HCT116 (cell line): ENCODE results near the gene RGP1. TPM values are rescaled to one million over a fixed set of nuclear protein-coding genes. Genes with fewer than 3 reads are reported as not detected.

Source experiments
- ATAC-seq: fragments of 200-7000 bp; cut with Tn5 transposase; 2 replicates; pipeline ENCODE4 v1.9.1; 2020; ENCODE audit warnings: mild to moderate bottlenecking, moderate library complexity
- BruUV-seq: library from RNA; stranded (reverse); fragments of 400-500 nt; replicated peaks from 2 replicates; lab custom pipeline; 2021; lab: Mats Ljungman, UMichigan
- CTCF ChIA-PET: fragments of 300-600 bp; sonication (Branson Sonifier 250); formaldehyde crosslinking; loops from one replicate; lab custom pipeline; 2021; ENCODE audit warnings: antibody characterized with exemption; lab: Charles Lee
- POLR2A ChIA-PET: fragments of 300-600, 350-600 bp; sonication (Branson Sonifier 250); formaldehyde crosslinking; loops from one replicate; lab custom pipeline; 2021; ENCODE audit warnings: antibody characterized with exemption; lab: Charles Lee
- RAD21 ChIA-PET, 2 experiments: fragments of 300-600 bp; sonication (Branson Sonifier 250); formaldehyde crosslinking; loops; one replicate each; lab custom pipeline; 2023; ENCODE audit warnings: low total read pairs in 2 of 2; ENCODE audit not compliant: uncharacterized antibody in 2 of 2, unreplicated experiment in 2 of 2, low non-redundant PET in 1 of 2; lab: Charles Lee
- DNase-seq: peaks from one replicate; pipeline ENCODE4 v3.0.0-alpha.2; 2010; ENCODE audit warnings: low read depth, low spot score
- H2AFZ ChIP-seq: fragments of 200-600 bp; shearing (Covaris generic), sonication (generic); 2 replicates; pipeline ENCODE4 v1.6.1; 2017; ENCODE audit warnings: low read depth, mixed run types, mixed read lengths, antibody characterized with exemption, low read length; ENCODE audit not compliant: poor library complexity, severe bottlenecking
- H3K27ac ChIP-seq: 2 replicates; pipeline ENCODE4 v1.5.1; 2012; ENCODE audit warnings: low read depth, low read length
- H3K27me3 ChIP-seq: fragments of 200-600 bp; sonication (generic); 2 replicates; pipeline ENCODE4 v1.6.1; 2016; ENCODE audit warnings: mixed run types, low read length, mixed read lengths; ENCODE audit not compliant: insufficient read depth
- H3K36me3 ChIP-seq, 2 experiments: fragments of 200-500 bp in 1 of 2; fragments of 200-600 bp in 1 of 2; sonication (Bioruptor generic) in 1 of 2; sonication (generic) in 1 of 2; 2 replicates each; pipeline versions ENCODE4 v1.5.1 to v1.6.1; 2014 to 2016; ENCODE audit warnings: low read length in 2 of 2, inconsistent platforms in 1 of 2, mixed read lengths in 1 of 2, mixed run types in 1 of 2; ENCODE audit not compliant: insufficient read depth in 2 of 2, control insufficient read depth in 1 of 2
- H3K4me1 ChIP-seq, 2 experiments: fragments of 200-600 bp in 1 of 2; sonication (generic) in 1 of 2; 2 replicates each; pipeline versions ENCODE4 v1.5.1 to v1.6.1; 2012 to 2017; ENCODE audit warnings: low read length in 2 of 2, inconsistent platforms in 1 of 2, mild to moderate bottlenecking in 1 of 2, mixed read lengths in 1 of 2, mixed run types in 1 of 2, moderate library complexity in 1 of 2; ENCODE audit not compliant: insufficient read depth in 2 of 2, control insufficient read depth in 1 of 2
- H3K4me2 ChIP-seq: fragments of 200-600 bp; sonication (generic); 2 replicates; pipeline ENCODE4 v1.6.1; 2017; ENCODE audit warnings: mixed run types, low read length, mixed read lengths
- H3K4me3 ChIP-seq, 2 experiments: fragments of 200-600 bp in 1 of 2; sonication (generic) in 1 of 2; replicated peaks in 1 of 2; 2 replicates each; pipeline ENCODE4 v1.5.1; 2011 to 2016; ENCODE audit warnings: low read length in 2 of 2, control low read depth in 1 of 2, low read depth in 1 of 2, mild to moderate bottlenecking in 1 of 2, mixed read lengths in 1 of 2, mixed run types in 1 of 2
- H3K79me2 ChIP-seq: fragments of 200-600 bp; sonication (generic); 2 replicates; pipeline ENCODE4 v1.6.1; 2017; ENCODE audit warnings: mild to moderate bottlenecking, mixed run types, low read length, moderate library complexity, mixed read lengths; ENCODE audit not compliant: insufficient read depth
- H3K9ac ChIP-seq: fragments of 200-600 bp; sonication (generic); 2 replicates; pipeline ENCODE4 v1.6.1; 2016; ENCODE audit warnings: low read length, mixed read lengths
- H3K9me2 ChIP-seq: fragments of 200-600 bp; sonication (generic), shearing (Covaris generic); 2 replicates; pipeline ENCODE4 v1.6.1; 2017; ENCODE audit warnings: mixed run types, mild to moderate bottlenecking, moderate library complexity; ENCODE audit not compliant: insufficient read depth
- H3K9me3 ChIP-seq, 2 experiments: fragments of 200-500 bp in 1 of 2; fragments of 200-600 bp in 1 of 2; sonication (Bioruptor generic) in 1 of 2; sonication (generic) in 1 of 2; 2 replicates each; pipeline ENCODE4 v1.6.1; 2014 to 2017; ENCODE audit warnings: low read length in 2 of 2, mixed read lengths in 2 of 2, inconsistent platforms in 1 of 2, low read depth in 1 of 2, mild to moderate bottlenecking in 1 of 2, mixed run types in 1 of 2, moderate library complexity in 1 of 2; ENCODE audit not compliant: control insufficient read depth in 1 of 2, insufficient read depth in 1 of 2
- H4K20me1 ChIP-seq: fragments of 200-600 bp; sonication (generic), shearing (Covaris generic); 2 replicates; pipeline ENCODE4 v1.6.1; 2017; ENCODE audit warnings: mixed run types, mild to moderate bottlenecking, moderate library complexity; ENCODE audit not compliant: insufficient read depth
- CBX3 ChIP-seq: IDR thresholded peaks from 2 replicates; pipeline ENCODE4 v1.6.1; 2012; ENCODE audit warnings: low read depth
- EGR1 ChIP-seq: IDR thresholded peaks from 2 replicates; pipeline ENCODE4 v1.6.1; 2012; ENCODE audit warnings: low read depth
- ELF1 ChIP-seq: IDR thresholded peaks from 2 replicates; pipeline ENCODE4 v1.6.1; 2012; ENCODE audit warnings: low read depth, borderline replicate concordance
- EZH2 ChIP-seq: fragments of 200-600 bp; sonication (generic); IDR thresholded peaks from 2 replicates; pipeline ENCODE4 v1.6.1; 2017; ENCODE audit warnings: antibody characterized with exemption, mixed run types
- FOSL1 ChIP-seq: IDR thresholded peaks from 2 replicates; pipeline ENCODE4 v1.6.1; 2012; ENCODE audit warnings: low read depth
- JUND ChIP-seq: IDR thresholded peaks from 2 replicates; pipeline ENCODE4 v1.6.1; 2012
- MAX ChIP-seq: IDR thresholded peaks from 2 replicates; pipeline ENCODE4 v1.6.1; 2012
- POLR2A ChIP-seq: IDR thresholded peaks from 2 replicates; pipeline ENCODE4 v1.7.0; 2011; ENCODE audit warnings: borderline replicate concordance; ENCODE audit not compliant: insufficient read depth, insufficient read length; ENCODE audit errors: extremely low read depth
- POLR2AphosphoS5 ChIP-seq: IDR thresholded peaks from 2 replicates; pipeline ENCODE4 v1.6.1; 2011; ENCODE audit warnings: mild to moderate bottlenecking, low read depth, low read length, moderate library complexity
- RAD21 ChIP-seq: IDR thresholded peaks from 2 replicates; pipeline ENCODE4 v1.6.1; 2012; ENCODE audit warnings: low read depth, mild to moderate bottlenecking
- SIN3A ChIP-seq: IDR thresholded peaks from 2 replicates; pipeline ENCODE4 v1.6.1; 2012; ENCODE audit warnings: low read depth
- SP1 ChIP-seq: IDR thresholded peaks from 2 replicates; pipeline ENCODE4 v1.6.1; 2012; ENCODE audit warnings: low read depth
- TCF7L2 ChIP-seq: IDR thresholded peaks from 2 replicates; pipeline ENCODE4 v1.7.0; 2011; ENCODE audit warnings: borderline replicate concordance, inconsistent platforms; ENCODE audit not compliant: insufficient read depth, insufficient read length; ENCODE audit errors: extremely low read depth
- YY1 ChIP-seq: IDR thresholded peaks from 2 replicates; pipeline ENCODE4 v1.6.1; 2011; ENCODE audit warnings: low read length, low read depth, moderate library complexity, mild to moderate bottlenecking; ENCODE audit not compliant: insufficient replicate concordance; ENCODE audit errors: extremely low read depth
- ZBTB33 ChIP-seq: IDR thresholded peaks from 2 replicates; pipeline ENCODE4 v1.6.1; 2011; ENCODE audit warnings: mild to moderate bottlenecking, low read length, moderate library complexity; ENCODE audit not compliant: insufficient replicate concordance; ENCODE audit errors: extremely low read depth
- intact Hi-C: fragments of 100-400 bp; cut with micrococcal nuclease; formaldehyde crosslinking; loops from 2 replicates; pipeline ENCODE4 v1.10.0; 2022
- total RNA-seq: library from RNA; stranded (reverse); gene quantifications from one replicate; pipeline ENCODE4 v1.2.1, GENCODE V29; 2021; ENCODE audit not compliant: unreplicated experiment

The RGP1 gene
- total RNA-seq, 1 experiment from 2014 or later = 32.6 TPM

- H3K9me2 ChIP-seq = no peaks in the 10 kb centered on the region
- H3K4me3 ChIP-seq = no peak within 1 kb of the TSS
- H2AFZ ChIP-seq = no peak within 1 kb of the TSS
- ChIA-PET RAD21 (no interaction called here), POLR2A (interaction anchor here (1.2 kb wide), 1 partner anchor 22 kb away, joined by 4 read pairs; the partner anchor contains the start of genes CREB3 and TLN1), CTCF (no interaction called here)
- TF ChIP-seq SIN3A (no peak), POLR2A (no peak), CBX3 (no peak), YY1 (no peak), FOSL1 (no peak), JUND (no peak), RAD21 (no peak), EZH2 (no peak), TCF7L2 (no peak)
- ATAC-seq = no peak
- intact Hi-C loops = no loop called here
- H3K79me2 ChIP-seq = peaks cover 32% of the 10 kb centered on the region
- H3K9me3 ChIP-seq = no peaks in the 10 kb centered on the region
- no peak within 1 kb of the TSS for H3K27ac ChIP-seq
- H3K4me1 ChIP-seq = peaks cover 13 to 28% of the 10 kb centered on the region in 2 experiments
- no peak within 1 kb of the TSS for H3K4me2 ChIP-seq
- no peaks in the 10 kb centered on the region for H3K27me3 ChIP-seq
- no peaks in the 10 kb centered on the region for H4K20me1 ChIP-seq
- H3K36me3 ChIP-seq = peaks cover 18 to 24% of the 10 kb centered on the region in 2 experiments; a peak in 3 of 4 replicates
- DNase-seq = no peak
- H3K9ac ChIP-seq = no peak within 1 kb of the TSS
- no TSS peak for BruUV-seq
Measured at GRCh38 chr9:35754264-35754663, 5.2 kb downstream of the RGP1 start, which contains the start of gene MSMP. Gene MSMP, minus strand, starts transcription at chr9:35754276. Its CDS starts 147 bp downstream, at chr9:35754129.

GRCh38 chr9:35755071-35755470 is 6.0 kb downstream of the RGP1 start:
- H3K9ac ChIP-seq = no peak overlapping the region
- ATAC-seq = no peak
- RAD21 ChIA-PET = no interaction called here
- no peaks in the 10 kb centered on the region for H4K20me1 ChIP-seq
- no peaks in the 10 kb centered on the region for H3K9me3 ChIP-seq
- BruUV-seq = no TSS peak
- intact Hi-C loops = no loop called here
- TF ChIP-seq TCF7L2 (no peak), CBX3 (no peak), SP1 (no peak), SIN3A (no peak), ELF1 (no peak), POLR2AphosphoS5 (no peak), MAX (no peak), EGR1 (no peak), ZBTB33 (no peak)
- peaks cover 11 to 24% of the 10 kb centered on the region in 2 experiments for H3K4me1 ChIP-seq
- H3K9me2 ChIP-seq = no peaks in the 10 kb centered on the region
- H3K4me2 ChIP-seq = no peak overlapping the region
- no peak overlapping the region for H2AFZ ChIP-seq
- POLR2A ChIA-PET = no interaction called here
- no peak overlapping the region for H3K27ac ChIP-seq
- peaks cover 18 to 24% of the 10 kb centered on the region in 2 experiments; a peak in 3 of 4 replicates for H3K36me3 ChIP-seq
- DNase-seq = no peak
- H3K79me2 ChIP-seq = peaks cover 32% of the 10 kb centered on the region
- CTCF ChIA-PET = no interaction called here
- no peaks in the 10 kb centered on the region for H3K27me3 ChIP-seq
- H3K4me3 ChIP-seq = no peak overlapping the region
